ENCODE measurements around the gene PPP2R3A.

DNA sequence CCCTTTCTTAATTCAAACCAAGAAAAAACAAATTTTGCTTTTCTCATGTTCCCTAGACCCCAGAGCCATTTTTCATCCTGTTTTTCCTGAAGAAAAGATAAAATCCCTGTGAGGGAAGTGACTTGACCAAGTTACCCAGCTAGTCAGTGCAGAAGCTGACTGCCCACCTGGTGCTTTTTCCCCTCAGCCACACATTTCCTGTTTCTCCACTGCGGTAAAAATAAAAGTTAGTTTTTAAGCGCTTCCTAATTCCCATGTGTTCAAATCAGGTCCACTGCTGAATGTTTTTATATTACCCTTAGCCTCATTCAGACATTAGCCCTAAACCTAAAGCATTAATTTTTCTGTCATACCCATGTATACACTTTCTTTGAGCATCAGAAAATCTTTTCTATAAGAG lies 26.1 kb downstream of the PPP2R3A start:
- TF ChIP-seq, protein P1, sequence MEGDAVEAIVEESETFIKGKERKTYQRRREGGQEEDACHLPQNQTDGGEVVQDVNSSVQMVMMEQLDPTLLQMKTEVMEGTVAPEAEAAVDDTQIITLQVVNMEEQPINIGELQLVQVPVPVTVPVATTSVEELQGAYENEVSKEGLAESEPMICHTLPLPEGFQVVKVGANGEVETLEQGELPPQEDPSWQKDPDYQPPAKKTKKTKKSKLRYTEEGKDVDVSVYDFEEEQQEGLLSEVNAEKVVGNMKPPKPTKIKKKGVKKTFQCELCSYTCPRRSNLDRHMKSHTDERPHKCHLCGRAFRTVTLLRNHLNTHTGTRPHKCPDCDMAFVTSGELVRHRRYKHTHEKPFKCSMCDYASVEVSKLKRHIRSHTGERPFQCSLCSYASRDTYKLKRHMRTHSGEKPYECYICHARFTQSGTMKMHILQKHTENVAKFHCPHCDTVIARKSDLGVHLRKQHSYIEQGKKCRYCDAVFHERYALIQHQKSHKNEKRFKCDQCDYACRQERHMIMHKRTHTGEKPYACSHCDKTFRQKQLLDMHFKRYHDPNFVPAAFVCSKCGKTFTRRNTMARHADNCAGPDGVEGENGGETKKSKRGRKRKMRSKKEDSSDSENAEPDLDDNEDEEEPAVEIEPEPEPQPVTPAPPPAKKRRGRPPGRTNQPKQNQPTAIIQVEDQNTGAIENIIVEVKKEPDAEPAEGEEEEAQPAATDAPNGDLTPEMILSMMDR (conservative IDR thresholded peaks at IDR 0.05; ENCODE audit: low read depth in 2 of 2): no peak
- no peak for TF ChIP-seq POLR2AphosphoS5 (IDR thresholded peaks at IDR 0.05; ENCODE audit: low read depth)
- TF ChIP-seq EZH2 (IDR thresholded peaks at IDR 0.05; ENCODE audit: low read depth, unreplicated experiment): no peak
- no peak for TF ChIP-seq NANOG (IDR thresholded peaks at IDR 0.05; ENCODE audit: borderline replicate concordance)
- TF ChIP-seq EZH2phosphoT487 (IDR thresholded peaks at IDR 0.05; ENCODE audit: unreplicated experiment): no peak
- TF ChIP-seq, protein P2, sequence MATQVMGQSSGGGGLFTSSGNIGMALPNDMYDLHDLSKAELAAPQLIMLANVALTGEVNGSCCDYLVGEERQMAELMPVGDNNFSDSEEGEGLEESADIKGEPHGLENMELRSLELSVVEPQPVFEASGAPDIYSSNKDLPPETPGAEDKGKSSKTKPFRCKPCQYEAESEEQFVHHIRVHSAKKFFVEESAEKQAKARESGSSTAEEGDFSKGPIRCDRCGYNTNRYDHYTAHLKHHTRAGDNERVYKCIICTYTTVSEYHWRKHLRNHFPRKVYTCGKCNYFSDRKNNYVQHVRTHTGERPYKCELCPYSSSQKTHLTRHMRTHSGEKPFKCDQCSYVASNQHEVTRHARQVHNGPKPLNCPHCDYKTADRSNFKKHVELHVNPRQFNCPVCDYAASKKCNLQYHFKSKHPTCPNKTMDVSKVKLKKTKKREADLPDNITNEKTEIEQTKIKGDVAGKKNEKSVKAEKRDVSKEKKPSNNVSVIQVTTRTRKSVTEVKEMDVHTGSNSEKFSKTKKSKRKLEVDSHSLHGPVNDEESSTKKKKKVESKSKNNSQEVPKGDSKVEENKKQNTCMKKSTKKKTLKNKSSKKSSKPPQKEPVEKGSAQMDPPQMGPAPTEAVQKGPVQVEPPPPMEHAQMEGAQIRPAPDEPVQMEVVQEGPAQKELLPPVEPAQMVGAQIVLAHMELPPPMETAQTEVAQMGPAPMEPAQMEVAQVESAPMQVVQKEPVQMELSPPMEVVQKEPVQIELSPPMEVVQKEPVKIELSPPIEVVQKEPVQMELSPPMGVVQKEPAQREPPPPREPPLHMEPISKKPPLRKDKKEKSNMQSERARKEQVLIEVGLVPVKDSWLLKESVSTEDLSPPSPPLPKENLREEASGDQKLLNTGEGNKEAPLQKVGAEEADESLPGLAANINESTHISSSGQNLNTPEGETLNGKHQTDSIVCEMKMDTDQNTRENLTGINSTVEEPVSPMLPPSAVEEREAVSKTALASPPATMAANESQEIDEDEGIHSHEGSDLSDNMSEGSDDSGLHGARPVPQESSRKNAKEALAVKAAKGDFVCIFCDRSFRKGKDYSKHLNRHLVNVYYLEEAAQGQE (IDR thresholded peaks at IDR 0.05; ENCODE audit: unreplicated experiment): no peak
- no peak for TF ChIP-seq CREB1 (CRISPR knock-in tag; IDR thresholded peaks at IDR 0.05; ENCODE audit: low read depth)
- no peak for TF ChIP-seq JUNB (IDR thresholded peaks at IDR 0.05; ENCODE audit: unreplicated experiment)
- TF ChIP-seq, protein P3, sequence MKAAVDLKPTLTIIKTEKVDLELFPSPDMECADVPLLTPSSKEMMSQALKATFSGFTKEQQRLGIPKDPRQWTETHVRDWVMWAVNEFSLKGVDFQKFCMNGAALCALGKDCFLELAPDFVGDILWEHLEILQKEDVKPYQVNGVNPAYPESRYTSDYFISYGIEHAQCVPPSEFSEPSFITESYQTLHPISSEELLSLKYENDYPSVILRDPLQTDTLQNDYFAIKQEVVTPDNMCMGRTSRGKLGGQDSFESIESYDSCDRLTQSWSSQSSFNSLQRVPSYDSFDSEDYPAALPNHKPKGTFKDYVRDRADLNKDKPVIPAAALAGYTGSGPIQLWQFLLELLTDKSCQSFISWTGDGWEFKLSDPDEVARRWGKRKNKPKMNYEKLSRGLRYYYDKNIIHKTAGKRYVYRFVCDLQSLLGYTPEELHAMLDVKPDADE (IDR thresholded peaks at IDR 0.05): no peak
- TF ChIP-seq ZNF331 (CRISPR knock-in tag; IDR thresholded peaks at IDR 0.05; ENCODE audit: low read depth): no peak
- TF ChIP-seq, protein P4, sequence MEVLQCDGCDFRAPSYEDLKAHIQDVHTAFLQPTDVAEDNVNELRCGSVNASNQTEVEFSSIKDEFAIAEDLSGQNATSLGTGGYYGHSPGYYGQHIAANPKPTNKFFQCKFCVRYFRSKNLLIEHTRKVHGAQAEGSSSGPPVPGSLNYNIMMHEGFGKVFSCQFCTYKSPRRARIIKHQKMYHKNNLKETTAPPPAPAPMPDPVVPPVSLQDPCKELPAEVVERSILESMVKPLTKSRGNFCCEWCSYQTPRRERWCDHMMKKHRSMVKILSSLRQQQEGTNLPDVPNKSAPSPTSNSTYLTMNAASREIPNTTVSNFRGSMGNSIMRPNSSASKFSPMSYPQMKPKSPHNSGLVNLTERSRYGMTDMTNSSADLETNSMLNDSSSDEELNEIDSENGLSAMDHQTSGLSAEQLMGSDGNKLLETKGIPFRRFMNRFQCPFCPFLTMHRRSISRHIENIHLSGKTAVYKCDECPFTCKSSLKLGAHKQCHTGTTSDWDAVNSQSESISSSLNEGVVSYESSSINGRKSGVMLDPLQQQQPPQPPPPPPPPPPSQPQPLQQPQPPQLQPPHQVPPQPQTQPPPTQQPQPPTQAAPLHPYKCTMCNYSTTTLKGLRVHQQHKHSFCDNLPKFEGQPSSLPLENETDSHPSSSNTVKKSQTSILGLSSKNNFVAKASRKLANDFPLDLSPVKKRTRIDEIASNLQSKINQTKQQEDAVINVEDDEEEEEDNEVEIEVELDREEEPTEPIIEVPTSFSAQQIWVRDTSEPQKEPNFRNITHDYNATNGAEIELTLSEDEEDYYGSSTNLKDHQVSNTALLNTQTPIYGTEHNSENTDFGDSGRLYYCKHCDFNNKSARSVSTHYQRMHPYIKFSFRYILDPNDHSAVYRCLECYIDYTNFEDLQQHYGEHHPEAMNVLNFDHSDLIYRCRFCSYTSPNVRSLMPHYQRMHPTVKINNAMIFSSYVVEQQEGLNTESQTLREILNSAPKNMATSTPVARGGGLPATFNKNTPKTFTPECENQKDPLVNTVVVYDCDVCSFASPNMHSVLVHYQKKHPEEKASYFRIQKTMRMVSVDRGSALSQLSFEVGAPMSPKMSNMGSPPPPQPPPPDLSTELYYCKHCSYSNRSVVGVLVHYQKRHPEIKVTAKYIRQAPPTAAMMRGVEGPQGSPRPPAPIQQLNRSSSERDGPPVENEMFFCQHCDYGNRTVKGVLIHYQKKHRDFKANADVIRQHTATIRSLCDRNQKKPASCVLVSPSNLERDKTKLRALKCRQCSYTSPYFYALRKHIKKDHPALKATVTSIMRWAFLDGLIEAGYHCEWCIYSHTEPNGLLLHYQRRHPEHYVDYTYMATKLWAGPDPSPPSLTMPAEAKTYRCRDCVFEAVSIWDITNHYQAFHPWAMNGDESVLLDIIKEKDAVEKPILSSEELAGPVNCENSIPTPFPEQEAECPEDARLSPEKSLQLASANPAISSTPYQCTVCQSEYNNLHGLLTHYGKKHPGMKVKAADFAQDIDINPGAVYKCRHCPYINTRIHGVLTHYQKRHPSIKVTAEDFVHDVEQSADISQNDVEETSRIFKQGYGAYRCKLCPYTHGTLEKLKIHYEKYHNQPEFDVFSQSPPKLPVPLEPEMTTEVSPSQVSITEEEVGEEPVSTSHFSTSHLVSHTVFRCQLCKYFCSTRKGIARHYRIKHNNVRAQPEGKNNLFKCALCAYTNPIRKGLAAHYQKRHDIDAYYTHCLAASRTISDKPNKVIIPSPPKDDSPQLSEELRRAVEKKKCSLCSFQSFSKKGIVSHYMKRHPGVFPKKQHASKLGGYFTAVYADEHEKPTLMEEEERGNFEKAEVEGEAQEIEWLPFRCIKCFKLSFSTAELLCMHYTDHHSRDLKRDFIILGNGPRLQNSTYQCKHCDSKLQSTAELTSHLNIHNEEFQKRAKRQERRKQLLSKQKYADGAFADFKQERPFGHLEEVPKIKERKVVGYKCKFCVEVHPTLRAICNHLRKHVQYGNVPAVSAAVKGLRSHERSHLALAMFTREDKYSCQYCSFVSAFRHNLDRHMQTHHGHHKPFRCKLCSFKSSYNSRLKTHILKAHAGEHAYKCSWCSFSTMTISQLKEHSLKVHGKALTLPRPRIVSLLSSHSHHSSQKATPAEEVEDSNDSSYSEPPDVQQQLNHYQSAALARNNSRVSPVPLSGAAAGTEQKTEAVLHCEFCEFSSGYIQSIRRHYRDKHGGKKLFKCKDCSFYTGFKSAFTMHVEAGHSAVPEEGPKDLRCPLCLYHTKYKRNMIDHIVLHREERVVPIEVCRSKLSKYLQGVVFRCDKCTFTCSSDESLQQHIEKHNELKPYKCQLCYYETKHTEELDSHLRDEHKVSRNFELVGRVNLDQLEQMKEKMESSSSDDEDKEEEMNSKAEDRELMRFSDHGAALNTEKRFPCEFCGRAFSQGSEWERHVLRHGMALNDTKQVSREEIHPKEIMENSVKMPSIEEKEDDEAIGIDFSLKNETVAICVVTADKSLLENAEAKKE (CRISPR knock-in tag; IDR thresholded peaks at IDR 0.05): no peak
- no peak for TF ChIP-seq STAT1 (IDR thresholded peaks at IDR 0.05; ENCODE audit: unreplicated experiment)
- no peak for TF ChIP-seq ZNF114 (CRISPR knock-in tag; IDR thresholded peaks at IDR 0.05)
